Kidney (tissue), 14 donors: Measurements from ENCODE around the gene CNGA4. TPM values are rescaled to one million over a fixed set of nuclear protein-coding genes. Genes with fewer than 3 reads are reported as not detected.

Source experiments
- DNase-seq, 5 donors: peaks; one replicate each; pipeline ENCODE4 v3.0.0-alpha.2; 2013 to 2020
- FAIRE-seq: peaks from 2 replicates; lab custom pipeline; 2012; peaks lifted over from hg19 to GRCh38; lab: Jason Lieb, UNC
- H3K27ac ChIP-seq, 2 donors: one replicate each; pipeline ENCODE4 v1.7.0; 2013; ENCODE audit warnings: low read depth in 2 of 2, low read length in 2 of 2, inconsistent platforms in 1 of 2
- H3K27me3 ChIP-seq: one replicate; pipeline ENCODE4 v1.7.1; 2013; ENCODE audit warnings: low read length, inconsistent platforms; ENCODE audit not compliant: control insufficient read depth, insufficient read depth
- H3K36me3 ChIP-seq, 3 donors: one replicate each; pipeline versions ENCODE4 v1.7.0 to v1.7.1; 2013; ENCODE audit warnings: low read length in 3 of 3, control low read depth in 1 of 3, inconsistent platforms in 1 of 3; ENCODE audit not compliant: insufficient read depth in 3 of 3, control insufficient read depth in 2 of 3
- H3K4me1 ChIP-seq, 3 donors: one replicate each; pipeline versions ENCODE4 v1.7.0 to v1.7.1; 2013; ENCODE audit warnings: low read length in 3 of 3, inconsistent platforms in 1 of 3, low read depth in 1 of 3; ENCODE audit not compliant: control insufficient read depth in 2 of 3, insufficient read depth in 2 of 3
- H3K4me3 ChIP-seq, 3 donors: one replicate each; pipeline versions ENCODE4 v1.7.0 to v1.8.1; 2013; ENCODE audit warnings: low read length in 3 of 3, control low read depth in 1 of 3, inconsistent platforms in 1 of 3
- H3K9ac ChIP-seq, 3 donors: one replicate each; pipeline versions ENCODE4 v1.7.0 to v1.7.1; 2013; ENCODE audit warnings: low read length in 3 of 3, control low read depth in 1 of 3, inconsistent platforms in 1 of 3
- H3K9me3 ChIP-seq, 3 donors: one replicate each; pipeline versions ENCODE4 v1.7.0 to v1.7.1; 2013; ENCODE audit warnings: low read length in 3 of 3, control low read depth in 1 of 3, inconsistent platforms in 1 of 3; ENCODE audit not compliant: control insufficient read depth in 2 of 3, insufficient read depth in 1 of 3
- intact Hi-C: fragments of 100-400 bp; cut with DNase I; formaldehyde crosslinking; loops from one replicate; pipeline ENCODE4 v1.11.1; 2022
- polyA plus RNA-seq: library from polyadenylated mRNA; stranded (reverse); fragments of 350-450 nt; fragmentation: Illumina TruSeq; extraction: RNeasy Lipid Tissue Mini Kit (QIAGEN cat#74804); gene quantifications from one replicate; pipeline ENCODE4 v1.2.3, GENCODE V29; 2014; ENCODE audit warnings: low read depth, low replicate concordance; ENCODE audit not compliant: insufficient read depth
- total RNA-seq: library from RNA; stranded (reverse); fragmentation: NEBNext Ultra II Directional; extraction: Animal tissue kit (Norgen Biotek cat#: 25700); gene quantifications from one replicate; pipeline ENCODE4 v1.2.1, GENCODE V29; 2021
- TF ChIP-seq, protein P1 (sequence below): IDR thresholded peaks from 3 replicates; pipeline ENCODE4 v1.5.1; 2012; ENCODE audit warnings: mild to moderate bottlenecking, moderate library complexity, borderline replicate concordance; ENCODE audit not compliant: insufficient read depth; ENCODE audit errors: extremely low read depth
- donor health status: control.
- donor health status: control.
- donor health status: control.
- donor health status: control.
- donor health status: control.
- donor health status: DM: yes; HTN: yes; CAD: no.
- donor health status: Normal renal cell carcinoma (clear cell type).

CNGA4 gene
- total and polyA plus RNA-seq, 2 donors from 2014 or later: 0.22 TPM; not detected in 1

DNA sequence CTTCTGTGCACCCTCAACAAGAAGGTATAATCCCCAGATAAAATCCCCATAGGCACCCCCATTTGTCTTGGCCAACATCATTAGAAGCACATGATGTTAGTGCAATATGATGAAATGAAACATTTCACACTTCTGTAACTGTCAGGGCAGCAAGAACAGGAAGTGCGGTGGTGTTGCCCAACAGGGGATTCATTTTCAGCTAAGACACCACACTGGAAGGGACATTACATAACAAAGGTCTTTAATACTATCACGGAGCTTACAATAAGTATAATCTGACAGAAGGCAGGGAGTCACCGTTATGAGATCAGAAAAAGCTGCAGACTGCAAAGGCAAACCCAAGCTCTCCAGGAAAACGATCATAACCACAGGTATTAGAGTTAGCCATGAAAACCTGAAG is 37.9 kb upstream of the CNGA4 start:
- Histone ChIP-seq H3K4me1 (no peaks in the 10 kb centered on the region), H3K27me3 (no peaks in the 10 kb centered on the region), H3K9ac (no peak overlapping the region), H3K9me3 (no peaks in the 10 kb centered on the region), H3K36me3 (peaks cover 0 to 8% (median 5%) of the 10 kb centered on the region in 3 donors), H3K4me3 (no peak overlapping the region), H3K27ac (no peak overlapping the region)
- no peak for DNase-seq
- FAIRE-seq: no peak
- intact Hi-C loops: no loop called here
- TF ChIP-seq, protein P1, sequence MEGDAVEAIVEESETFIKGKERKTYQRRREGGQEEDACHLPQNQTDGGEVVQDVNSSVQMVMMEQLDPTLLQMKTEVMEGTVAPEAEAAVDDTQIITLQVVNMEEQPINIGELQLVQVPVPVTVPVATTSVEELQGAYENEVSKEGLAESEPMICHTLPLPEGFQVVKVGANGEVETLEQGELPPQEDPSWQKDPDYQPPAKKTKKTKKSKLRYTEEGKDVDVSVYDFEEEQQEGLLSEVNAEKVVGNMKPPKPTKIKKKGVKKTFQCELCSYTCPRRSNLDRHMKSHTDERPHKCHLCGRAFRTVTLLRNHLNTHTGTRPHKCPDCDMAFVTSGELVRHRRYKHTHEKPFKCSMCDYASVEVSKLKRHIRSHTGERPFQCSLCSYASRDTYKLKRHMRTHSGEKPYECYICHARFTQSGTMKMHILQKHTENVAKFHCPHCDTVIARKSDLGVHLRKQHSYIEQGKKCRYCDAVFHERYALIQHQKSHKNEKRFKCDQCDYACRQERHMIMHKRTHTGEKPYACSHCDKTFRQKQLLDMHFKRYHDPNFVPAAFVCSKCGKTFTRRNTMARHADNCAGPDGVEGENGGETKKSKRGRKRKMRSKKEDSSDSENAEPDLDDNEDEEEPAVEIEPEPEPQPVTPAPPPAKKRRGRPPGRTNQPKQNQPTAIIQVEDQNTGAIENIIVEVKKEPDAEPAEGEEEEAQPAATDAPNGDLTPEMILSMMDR: no peak

DNA sequence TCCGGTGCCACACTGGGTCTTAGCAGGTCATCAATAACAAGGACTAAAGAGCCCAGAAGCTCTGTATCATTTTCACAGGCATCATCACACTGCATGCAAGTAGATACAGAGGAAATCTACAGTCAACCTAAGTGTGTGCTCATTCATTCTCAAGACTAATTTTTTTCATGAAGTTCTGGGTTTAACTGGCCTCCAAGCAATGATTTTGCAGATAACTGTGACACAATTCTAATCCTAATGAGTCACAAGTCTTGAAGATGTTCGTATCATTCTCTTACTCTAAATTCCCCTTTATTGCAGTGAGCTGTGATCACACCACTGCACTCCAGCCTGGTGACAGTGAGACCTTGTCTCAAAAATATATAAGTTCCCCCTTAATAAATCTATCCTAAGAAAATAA is 37.4 kb upstream of the CNGA4 start:
- TF ChIP-seq, protein P1: no peak
- H3K27me3 ChIP-seq: no peaks in the 10 kb centered on the region
- H3K4me3 ChIP-seq: no peak overlapping the region
- no peak overlapping the region for H3K9ac ChIP-seq
- intact Hi-C loops: no loop called here
- H3K9me3 ChIP-seq: no peaks in the 10 kb centered on the region
- no peak for FAIRE-seq
- no peak overlapping the region for H3K27ac ChIP-seq
- no peaks in the 10 kb centered on the region for H3K4me1 ChIP-seq
- no peak for DNase-seq
- H3K36me3 ChIP-seq: peaks cover 0 to 12% (median 5%) of the 10 kb centered on the region in 3 donors

DNA sequence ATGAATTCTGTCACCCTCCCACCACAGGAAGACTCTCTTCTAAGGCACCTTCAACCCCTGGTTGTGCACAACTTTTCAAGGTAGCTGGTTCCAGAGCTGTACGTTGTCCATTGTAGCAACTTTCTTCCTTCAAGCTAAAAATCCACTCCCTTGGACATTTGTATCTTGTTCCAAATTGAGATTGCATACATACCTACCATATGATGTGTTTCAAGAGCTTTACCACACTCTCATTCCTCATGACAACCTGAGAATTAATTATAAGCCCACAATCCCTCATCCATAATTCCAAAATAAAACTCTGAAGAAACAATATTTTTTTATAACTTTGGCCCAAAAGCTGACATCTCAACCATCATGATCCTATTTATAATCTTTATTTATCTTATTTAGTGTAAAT is 36.8 kb upstream of the CNGA4 start:
- Histone ChIP-seq H3K4me1 (no peaks in the 10 kb centered on the region), H3K9ac (no peak overlapping the region), H3K9me3 (no peaks in the 10 kb centered on the region), H3K27ac (no peak overlapping the region), H3K27me3 (no peaks in the 10 kb centered on the region), H3K36me3 (peaks cover 0 to 13% (median 5%) of the 10 kb centered on the region in 3 donors), H3K4me3 (no peak overlapping the region)
- TF ChIP-seq, protein P1: no peak
- no peak for DNase-seq
- no peak for FAIRE-seq
- intact Hi-C loops: no loop called here

DNA sequence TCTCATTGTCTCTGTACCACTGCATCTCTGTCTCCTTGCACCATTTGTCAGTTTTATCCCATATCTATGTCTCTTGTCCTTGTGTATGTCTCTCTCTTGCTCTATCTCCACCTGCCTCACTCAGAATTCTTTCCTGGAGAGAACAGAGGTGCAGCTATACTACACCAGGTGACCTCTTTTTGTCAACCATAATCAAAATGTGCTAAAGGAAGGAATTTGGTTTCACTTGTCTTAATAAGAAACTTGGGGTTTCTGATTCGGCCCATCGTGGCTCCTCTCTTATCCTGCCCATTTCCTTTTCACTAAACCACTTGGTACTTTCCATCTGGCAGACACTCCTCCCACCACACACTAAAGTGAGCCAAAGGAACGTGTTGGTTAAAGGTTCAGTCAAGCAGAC is 35.6 kb upstream of the CNGA4 start:
- no peak overlapping the region for H3K27ac ChIP-seq
- peaks cover 0 to 13% (median 5%) of the 10 kb centered on the region in 3 donors for H3K36me3 ChIP-seq
- H3K4me3 ChIP-seq: no peak overlapping the region
- DNase-seq: no peak
- H3K9me3 ChIP-seq: no peaks in the 10 kb centered on the region
- intact Hi-C loops: no loop called here
- no peak for FAIRE-seq
- TF ChIP-seq, protein P1: no peak
- H3K4me1 ChIP-seq: no peaks in the 10 kb centered on the region
- H3K27me3 ChIP-seq: no peaks in the 10 kb centered on the region
- no peak overlapping the region for H3K9ac ChIP-seq
